Osteocyte (in vitro differentiated cells): ENCODE results near the gene NES. TPM values are rescaled to one million over a fixed set of nuclear protein-coding genes. Genes with fewer than 3 reads are reported as not detected.

Experiments used
- DNase-seq: peaks from one replicate; pipeline ENCODE4 v3.0.0; 2021; ENCODE audit warnings: mixed read lengths; ENCODE audit not compliant: unreplicated experiment; ENCODE audit errors: extremely low spot score
- H3K27ac Mint-ChIP-seq: one replicate; pipeline ENCODE4 v1.8.0; 2021; ENCODE audit warnings: mild to moderate bottlenecking, mixed read lengths; ENCODE audit not compliant: unreplicated experiment
- H3K27me3 Mint-ChIP-seq: one replicate; pipeline ENCODE4 v1.8.0; 2021; ENCODE audit warnings: mixed read lengths; ENCODE audit not compliant: unreplicated experiment
- H3K36me3 Mint-ChIP-seq: one replicate; pipeline ENCODE4 v1.8.0; 2021; ENCODE audit warnings: mixed read lengths; ENCODE audit not compliant: unreplicated experiment
- H3K4me1 Mint-ChIP-seq: one replicate; pipeline ENCODE4 v1.8.0; 2021; ENCODE audit warnings: mixed read lengths; ENCODE audit not compliant: unreplicated experiment
- H3K4me3 Mint-ChIP-seq: one replicate; pipeline ENCODE4 v1.8.0; 2021; ENCODE audit warnings: mild to moderate bottlenecking, moderate library complexity, mixed read lengths; ENCODE audit not compliant: unreplicated experiment
- H3K9me3 Mint-ChIP-seq: one replicate; pipeline ENCODE4 v1.8.0; 2021; ENCODE audit warnings: mixed read lengths; ENCODE audit not compliant: unreplicated experiment
- total RNA-seq: library from RNA; stranded (reverse); gene quantifications from 2 replicates; pipeline ENCODE4 v1.2.1, GENCODE V29; 2021
- TF ChIP-seq, protein P1 (sequence below): fragments of 200-600 bp; sonication (generic); IDR thresholded peaks from 2 replicates; pipeline ENCODE4 v1.5.0; 2021; ENCODE audit warnings: antibody characterized with exemption, mild to moderate bottlenecking, moderate library complexity

NES gene
- total RNA-seq, 1 donor from 2014 or later: 26.5 TPM

DNA sequence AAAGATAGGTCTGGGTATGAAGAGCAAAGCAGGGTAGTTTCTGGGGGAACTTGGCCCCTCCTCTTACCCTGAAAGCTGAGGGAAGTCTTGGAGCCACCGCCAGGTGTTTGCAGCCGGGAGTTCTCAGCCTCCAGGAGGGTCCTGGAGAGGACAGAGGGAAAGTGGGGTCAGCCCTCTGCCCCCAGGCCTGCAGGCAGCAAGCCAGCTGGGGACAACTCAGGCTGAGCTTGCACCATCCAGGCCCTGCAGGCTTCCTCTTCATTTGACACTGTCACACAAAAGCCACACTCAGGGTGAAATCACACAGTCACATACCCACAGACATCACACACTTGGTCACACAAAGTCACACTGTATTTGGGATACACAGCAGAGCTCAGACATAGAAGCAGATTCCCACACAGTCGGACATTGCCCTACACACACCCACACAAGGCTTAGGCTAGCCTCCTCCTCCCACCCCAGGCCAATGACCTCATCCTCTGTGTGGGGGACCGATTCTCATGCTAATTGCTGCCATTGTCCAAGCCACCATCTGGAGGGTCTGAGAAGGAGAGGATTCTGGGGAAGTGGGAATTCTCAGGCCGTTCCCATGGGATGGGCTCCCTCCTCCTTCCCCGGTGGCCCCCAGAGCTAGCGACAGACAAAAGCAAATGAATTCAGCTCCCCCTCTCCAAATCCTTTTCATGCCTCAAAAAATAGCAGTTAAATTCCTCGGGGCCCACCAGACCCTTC lies 3.7 kb downstream of the NES start:
- Mint-ChIP-seq H3K9me3 (no peaks in the 10 kb centered on the region), H3K36me3 (peaks cover 21% of the 10 kb centered on the region), H3K4me3 (no peak overlapping the region), H3K4me1 (peaks cover 45% of the 10 kb centered on the region), H3K27ac (peak overlapping the region; percentile 45), H3K27me3 (peaks cover 3% of the 10 kb centered on the region)
- no peak for DNase-seq
- TF ChIP-seq, protein P1, sequence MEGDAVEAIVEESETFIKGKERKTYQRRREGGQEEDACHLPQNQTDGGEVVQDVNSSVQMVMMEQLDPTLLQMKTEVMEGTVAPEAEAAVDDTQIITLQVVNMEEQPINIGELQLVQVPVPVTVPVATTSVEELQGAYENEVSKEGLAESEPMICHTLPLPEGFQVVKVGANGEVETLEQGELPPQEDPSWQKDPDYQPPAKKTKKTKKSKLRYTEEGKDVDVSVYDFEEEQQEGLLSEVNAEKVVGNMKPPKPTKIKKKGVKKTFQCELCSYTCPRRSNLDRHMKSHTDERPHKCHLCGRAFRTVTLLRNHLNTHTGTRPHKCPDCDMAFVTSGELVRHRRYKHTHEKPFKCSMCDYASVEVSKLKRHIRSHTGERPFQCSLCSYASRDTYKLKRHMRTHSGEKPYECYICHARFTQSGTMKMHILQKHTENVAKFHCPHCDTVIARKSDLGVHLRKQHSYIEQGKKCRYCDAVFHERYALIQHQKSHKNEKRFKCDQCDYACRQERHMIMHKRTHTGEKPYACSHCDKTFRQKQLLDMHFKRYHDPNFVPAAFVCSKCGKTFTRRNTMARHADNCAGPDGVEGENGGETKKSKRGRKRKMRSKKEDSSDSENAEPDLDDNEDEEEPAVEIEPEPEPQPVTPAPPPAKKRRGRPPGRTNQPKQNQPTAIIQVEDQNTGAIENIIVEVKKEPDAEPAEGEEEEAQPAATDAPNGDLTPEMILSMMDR: no peak

DNA sequence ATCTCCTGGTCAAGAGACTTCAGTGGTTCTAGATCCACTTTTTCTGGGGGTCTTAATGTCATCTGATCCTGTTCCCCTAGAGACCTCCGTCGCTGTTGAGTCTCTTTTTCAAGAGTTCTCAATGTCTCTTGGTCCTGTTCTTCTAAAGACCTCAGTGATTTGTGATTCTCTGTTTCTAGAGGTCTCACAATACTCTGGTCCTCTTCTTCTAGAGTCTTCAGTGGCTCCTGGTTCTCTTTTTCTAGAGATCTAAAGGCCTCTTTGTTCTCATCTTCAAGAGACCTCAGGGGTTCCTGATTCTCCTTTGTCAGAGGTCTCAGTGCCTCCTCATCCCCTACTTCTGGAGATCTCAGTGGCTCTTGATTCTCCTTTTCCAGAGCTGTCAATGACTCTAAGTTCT lies 5.4 kb downstream of the NES start:
- no peak overlapping the region for H3K4me3 Mint-ChIP-seq
- H3K36me3 Mint-ChIP-seq: peaks cover 21% of the 10 kb centered on the region
- DNase-seq: no peak
- no peak overlapping the region for H3K27ac Mint-ChIP-seq
- no peaks in the 10 kb centered on the region for H3K27me3 Mint-ChIP-seq
- H3K9me3 Mint-ChIP-seq: no peaks in the 10 kb centered on the region
- peaks cover 42% of the 10 kb centered on the region for H3K4me1 Mint-ChIP-seq
- TF ChIP-seq, protein P1: no peak

DNA sequence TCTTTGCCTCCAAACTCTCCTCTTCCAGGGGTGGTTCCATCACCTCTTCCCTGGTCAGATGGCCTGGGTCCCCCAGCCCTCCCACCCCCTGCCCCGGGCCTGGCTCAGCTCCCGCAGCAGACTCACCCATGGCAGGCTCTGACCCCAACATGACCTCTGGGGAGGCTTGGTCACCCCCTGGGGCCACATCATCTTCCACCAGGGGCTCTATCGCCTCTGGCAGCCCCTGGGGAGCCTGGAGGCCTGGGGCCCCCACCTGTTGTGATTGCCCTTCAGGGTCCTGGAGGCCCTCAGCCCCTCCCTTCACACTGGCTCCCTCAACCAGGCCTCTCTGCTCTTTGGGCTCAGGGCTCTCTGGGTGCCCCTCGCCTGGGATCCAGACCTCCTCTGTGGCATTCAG lies 6.4 kb downstream of the NES start:
- TF ChIP-seq, protein P1: no peak
- peaks cover 41% of the 10 kb centered on the region for H3K4me1 Mint-ChIP-seq
- no peak overlapping the region for H3K4me3 Mint-ChIP-seq
- H3K9me3 Mint-ChIP-seq: no peaks in the 10 kb centered on the region
- no peaks in the 10 kb centered on the region for H3K27me3 Mint-ChIP-seq
- H3K27ac Mint-ChIP-seq: no peak overlapping the region
- peaks cover 21% of the 10 kb centered on the region for H3K36me3 Mint-ChIP-seq
- DNase-seq: no peak

DNA sequence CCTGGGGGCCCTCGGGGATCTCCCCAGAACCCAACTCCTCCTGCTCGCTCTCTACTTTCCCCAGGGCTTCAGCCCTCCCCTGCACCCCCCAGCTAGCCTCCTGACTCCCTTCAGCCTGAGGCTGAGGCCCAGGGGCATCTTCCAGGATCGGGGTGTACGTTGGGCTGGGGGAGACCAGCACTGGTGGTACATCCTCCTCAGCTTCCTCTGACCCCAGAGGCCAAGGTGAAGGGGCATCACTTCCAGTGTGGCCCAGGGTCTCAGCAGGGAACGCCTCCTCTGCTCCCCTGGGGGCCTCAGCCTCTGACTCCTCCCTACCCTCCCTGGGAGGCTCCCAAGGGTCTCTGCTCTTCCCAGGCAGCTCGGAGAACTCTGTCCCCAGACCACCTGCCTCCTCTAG lies 6.8 kb downstream of the NES start:
- no peak for DNase-seq
- H3K27me3 Mint-ChIP-seq: no peaks in the 10 kb centered on the region

DNA sequence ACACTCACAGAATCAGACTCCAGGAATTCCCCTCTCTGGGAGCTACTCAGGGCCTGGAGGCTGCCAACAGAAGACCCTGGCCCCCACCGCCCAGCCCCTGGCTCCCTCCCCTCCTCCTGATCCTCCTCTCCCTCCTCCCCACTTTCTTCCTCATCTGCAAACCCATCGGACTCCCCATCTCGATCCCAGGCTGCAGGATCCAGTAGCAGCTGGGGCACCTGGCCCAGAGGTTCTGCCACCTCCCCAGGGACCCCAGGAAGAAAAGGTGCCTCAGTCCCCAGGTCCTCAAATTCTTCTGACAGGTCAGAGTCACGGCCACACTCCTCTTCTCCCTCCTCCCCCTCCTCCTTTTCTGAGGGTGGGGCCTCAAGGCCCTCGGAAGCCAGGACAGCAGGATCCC lies 7.4 kb downstream of the NES start:
- TF ChIP-seq, protein P1: no peak
- Mint-ChIP-seq H3K36me3 (peaks cover 21% of the 10 kb centered on the region), H3K27ac (no peak overlapping the region), H3K27me3 (no peaks in the 10 kb centered on the region), H3K4me3 (no peak overlapping the region), H3K9me3 (no peaks in the 10 kb centered on the region), H3K4me1 (peaks cover 40% of the 10 kb centered on the region)
- DNase-seq: no peak

More for the DNA sequence above, 6.8 kb downstream of the NES start:
- Mint-ChIP-seq H3K4me1 (peaks cover 41% of the 10 kb centered on the region), H3K9me3 (no peaks in the 10 kb centered on the region), H3K36me3 (peaks cover 21% of the 10 kb centered on the region), H3K4me3 (no peak overlapping the region), H3K27ac (no peak overlapping the region)
- TF ChIP-seq, protein P1: no peak
